Chondrocyte (in vitro differentiated cells): ENCODE data around the gene ADCY3. TPM values are rescaled to one million over a fixed set of nuclear protein-coding genes. Genes with fewer than 3 reads are reported as not detected.

Experiments
- DNase-seq: peaks from one replicate; pipeline ENCODE4 v3.0.0; 2021; ENCODE audit warnings: mixed read lengths, low spot score
- H3K27ac Mint-ChIP-seq: one replicate; pipeline ENCODE4 v1.8.0; 2021; ENCODE audit warnings: mild to moderate bottlenecking, moderate library complexity, mixed read lengths; ENCODE audit not compliant: unreplicated experiment
- H3K27me3 Mint-ChIP-seq: 2 replicates; pipeline ENCODE4 v1.8.0; 2021; ENCODE audit warnings: low read depth, mixed read lengths
- H3K36me3 Mint-ChIP-seq: 2 replicates; pipeline ENCODE4 v1.8.0; 2021; ENCODE audit warnings: low read depth, mixed read lengths
- H3K4me1 Mint-ChIP-seq: 2 replicates; pipeline ENCODE4 v1.8.0; 2021; ENCODE audit warnings: low read depth, mild to moderate bottlenecking, mixed read lengths
- H3K4me3 Mint-ChIP-seq: one replicate; pipeline ENCODE4 v1.8.0; 2021; ENCODE audit warnings: mild to moderate bottlenecking, moderate library complexity, mixed read lengths; ENCODE audit not compliant: unreplicated experiment
- H3K9me3 Mint-ChIP-seq: 2 replicates; pipeline ENCODE4 v1.8.0; 2021; ENCODE audit warnings: low read depth, mixed read lengths
- CTCF ChIP-seq: fragments of 200-600 bp; sonication (generic); IDR thresholded peaks from 2 replicates; pipeline ENCODE4 v1.5.0; 2021; ENCODE audit warnings: antibody characterized with exemption, mild to moderate bottlenecking, moderate library complexity
- total RNA-seq: library from RNA; stranded (reverse); gene quantifications from 3 replicates; pipeline ENCODE4 v1.2.1, GENCODE V29; 2021

The ADCY3 gene
- total RNA-seq, 1 donor from 2014 or later: 69.3 TPM

GRCh38 chr2:24852431-24853020 is 67.5 kb downstream of the ADCY3 start:
- no peak for DNase-seq
- H3K4me1 Mint-ChIP-seq: peaks cover 42% of the 10 kb centered on the region
- no peak overlapping the region for H3K27ac Mint-ChIP-seq
- H3K27me3 Mint-ChIP-seq: no peaks in the 10 kb centered on the region
- no peaks in the 10 kb centered on the region for H3K36me3 Mint-ChIP-seq
- no peaks in the 10 kb centered on the region for H3K9me3 Mint-ChIP-seq
- H3K4me3 Mint-ChIP-seq: no peak overlapping the region
- no peak for TF ChIP-seq CTCF

- no peaks in the 10 kb centered on the region for H3K27me3 Mint-ChIP-seq
- peaks cover 41% of the 10 kb centered on the region for H3K4me1 Mint-ChIP-seq
- H3K9me3 Mint-ChIP-seq: no peaks in the 10 kb centered on the region
- H3K27ac Mint-ChIP-seq: no peak overlapping the region
- no peak for DNase-seq
- no peak for TF ChIP-seq CTCF
- H3K36me3 Mint-ChIP-seq: no peaks in the 10 kb centered on the region
- H3K4me3 Mint-ChIP-seq: no peak overlapping the region
These were observed 68.0 kb downstream of the ADCY3 start for GRCh38 chr2:24852026-24852425.

- no peak overlapping the region for H3K27ac Mint-ChIP-seq
- H3K9me3 Mint-ChIP-seq: no peaks in the 10 kb centered on the region
- peaks cover 32% of the 10 kb centered on the region for H3K4me1 Mint-ChIP-seq
- peak; percentile 28 for DNase-seq
- H3K4me3 Mint-ChIP-seq: no peak overlapping the region
- H3K36me3 Mint-ChIP-seq: no peaks in the 10 kb centered on the region
- TF ChIP-seq CTCF: no peak
- H3K27me3 Mint-ChIP-seq: no peaks in the 10 kb centered on the region
These were observed 69.1 kb downstream of the ADCY3 start for GRCh38 chr2:24850944-24851343.

- Mint-ChIP-seq H3K27me3 (no peaks in the 10 kb centered on the region), H3K36me3 (peaks cover 10% of the 10 kb centered on the region), H3K27ac (no peak overlapping the region), H3K9me3 (no peaks in the 10 kb centered on the region), H3K4me3 (no peak overlapping the region), H3K4me1 (peaks cover 2% of the 10 kb centered on the region)
- peak; percentile 68 for DNase-seq
- no peak for TF ChIP-seq CTCF
These were observed 74.3 kb downstream of the ADCY3 start for GRCh38 chr2:24845691-24846090.

- no peak for TF ChIP-seq CTCF
- no peaks in the 10 kb centered on the region for H3K4me1 Mint-ChIP-seq
- peak; percentile 82 for DNase-seq
- H3K4me3 Mint-ChIP-seq: no peak overlapping the region
- H3K36me3 Mint-ChIP-seq: peaks cover 10% of the 10 kb centered on the region
- H3K9me3 Mint-ChIP-seq: no peaks in the 10 kb centered on the region
- H3K27ac Mint-ChIP-seq: no peak overlapping the region
- no peaks in the 10 kb centered on the region for H3K27me3 Mint-ChIP-seq
These were observed 75.9 kb downstream of the ADCY3 start for GRCh38 chr2:24844023-24844685.
